Vagina (tissue), 2 donors: Measurements from ENCODE around the gene ACY1.

Experiments
- CTCF ChIP-seq, 3 experiments: fragments of 450-650 bp in 2 of 3; fragments of 200-600 bp in 1 of 3; sonication (generic) in 1 of 3; IDR thresholded peaks; one replicate each; pipeline ENCODE4 v1.5.1; 2017 to 2019; ENCODE audit warnings: antibody characterized with exemption in 3 of 3, mild to moderate bottlenecking in 2 of 3, moderate library complexity in 2 of 3
- POLR2A ChIP-seq, 2 donors: fragments of 450-650 bp; IDR thresholded peaks; one replicate each; pipeline ENCODE4 v1.6.1; 2017; ENCODE audit warnings: antibody characterized with exemption in 2 of 2, mild to moderate bottlenecking in 2 of 2, moderate library complexity in 2 of 2
- POLR2AphosphoS5 ChIP-seq, 2 donors: sonication (generic); formaldehyde crosslinking; IDR thresholded peaks; one replicate each; pipeline ENCODE4 v1.9.0; 2017; ENCODE audit warnings: antibody characterized with exemption in 2 of 2, mild to moderate bottlenecking in 2 of 2, low read depth in 1 of 2; ENCODE audit not compliant: insufficient read depth in 1 of 2

DNA sequence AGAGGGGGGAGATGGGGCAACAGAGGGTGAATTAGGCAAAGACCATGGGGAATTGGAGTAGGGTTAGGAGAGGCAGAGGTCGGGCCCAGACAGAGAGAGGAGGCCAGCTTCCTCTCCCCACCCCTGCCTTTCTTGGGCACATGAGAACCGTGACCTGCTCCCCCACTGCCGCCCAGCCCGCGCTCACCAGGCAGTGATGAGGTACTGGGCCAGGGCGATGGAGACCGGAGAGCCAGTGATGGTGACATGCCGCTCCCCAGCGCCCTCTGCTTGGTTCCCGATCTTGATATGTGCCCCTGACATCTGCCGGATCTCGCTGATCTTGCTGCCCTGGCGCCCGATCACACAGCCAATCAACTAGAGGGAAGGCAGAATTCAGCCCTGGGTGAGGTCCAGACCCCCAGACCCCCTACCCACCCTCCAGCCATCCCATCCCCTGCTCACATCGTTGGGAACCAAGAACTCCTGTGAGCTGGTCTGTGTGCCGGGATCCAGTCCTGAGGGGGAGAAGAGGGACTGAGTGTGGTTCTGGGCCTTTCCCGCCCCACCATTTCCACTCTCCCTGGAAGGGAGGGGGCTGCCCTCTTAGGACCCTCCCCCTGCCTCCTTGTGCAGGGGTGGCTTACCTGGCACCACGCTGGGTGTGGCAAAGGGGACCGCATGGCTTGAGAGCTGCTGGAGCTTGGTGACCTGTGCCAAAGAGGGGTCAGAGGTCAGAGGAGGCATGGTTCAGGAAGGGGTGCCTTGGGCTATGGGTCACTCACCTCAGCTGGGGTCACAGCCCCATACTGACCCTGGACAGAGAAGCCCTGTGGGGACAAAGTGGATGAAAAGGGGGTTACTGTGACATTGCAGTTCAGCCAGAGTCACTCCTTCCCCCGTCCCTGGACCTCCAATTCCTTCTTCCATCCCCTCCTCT, 24.5 kb upstream of the ACY1 start:
- TF ChIP-seq POLR2AphosphoS5 (IDR thresholded peaks at IDR 0.05; ENCODE audit: insufficient read depth in 1 of 2, low read depth in 1 of 2) (no peak), CTCF (IDR thresholded peaks at IDR 0.05) (no peak), POLR2A (IDR thresholded peaks at IDR 0.05) (no peak)
